Activated CD4-positive, alpha-beta T cell treated with anti-CD3 and anti-CD28 coated beads, Interleukin-2, amount 50 U/mL, for 48 hours (primary cell): ENCODE results near the gene DNAJC16.
A peak's percentile ranks its signal among the peaks of the same experiment; 100 is the strongest.
"Not testable (repeated sequence)": the region's sequence is repeated elsewhere in the genome, so short reads cannot be mapped to it uniquely, and the experiment has no call there.

Source experiments
- DNase-seq, 2 experiments: peaks; one replicate each; pipeline ENCODE4 v3.0.0-alpha.2; 2020

Gene DNAJC16

GRCh38 chr1:15584489-15585363 lies 58.1 kb downstream of the DNAJC16 start, which contains the start of gene AGMAT:
AGMAT (minus strand) TSS chr1:15585051; CDS start chr1:15584967, 84 bp downstream.
- peak; percentile 72 to 77 for DNase-seq

- no peak for DNase-seq
These were observed 65.6 kb downstream of the DNAJC16 start for GRCh38 chr1:15592285-15592684.

- DNase-seq: no peak
These were observed 69.4 kb downstream of the DNAJC16 start for GRCh38 chr1:15595809-15596617.

GRCh38 chr1:15598436-15598835 lies 71.8 kb downstream of the DNAJC16 start:
- DNase-seq: no peak

- peak; percentile 90 to 93 for DNase-seq
These were observed 76.7 kb downstream of the DNAJC16 start for GRCh38 chr1:15603050-15603965.

- not testable (repeated sequence) for DNase-seq
These were observed 77.3 kb downstream of the DNAJC16 start for GRCh38 chr1:15603966-15604282.

GRCh38 chr1:15604400-15604799 lies 77.8 kb downstream of the DNAJC16 start:
- DNase-seq: not testable (repeated sequence)

- DNase-seq: no peak
These were observed 79.0 kb downstream of the DNAJC16 start for GRCh38 chr1:15605398-15606383.

- DNase-seq: no peak
These were observed 83.0 kb downstream of the DNAJC16 start for GRCh38 chr1:15609631-15610030.

GRCh38 chr1:15610167-15610566 lies 83.5 kb downstream of the DNAJC16 start:
- no peak for DNase-seq

GRCh38 chr1:15616373-15617172 lies 89.9 kb downstream of the DNAJC16 start:
- DNase-seq: peak in 1 of 2 experiments; percentile 28

GRCh38 chr1:15617173-15618076 lies 90.8 kb downstream of the DNAJC16 start, which contains the start of gene DDI2:
DDI2 (plus strand) TSS chr1:15617458; CDS start chr1:15617671, 213 bp downstream.
- peak; percentile 93 to 95 for DNase-seq

- no peak for DNase-seq
These were observed 91.5 kb downstream of the DNAJC16 start for GRCh38 chr1:15618077-15618654.

- no peak for DNase-seq
These were observed 92.2 kb downstream of the DNAJC16 start for GRCh38 chr1:15618655-15619525.

- DNase-seq: no peak
These were observed 93.5 kb downstream of the DNAJC16 start for GRCh38 chr1:15620155-15620545.

GRCh38 chr1:15620902-15621682 lies 94.4 kb downstream of the DNAJC16 start:
- DNase-seq: no peak

- DNase-seq: no peak
These were observed 95.3 kb downstream of the DNAJC16 start for GRCh38 chr1:15621975-15622374.
